PC-9 (cell line): Measurements from ENCODE around the gene PCSK9. TPM values are rescaled to one million over a fixed set of nuclear protein-coding genes. Genes with fewer than 3 reads are reported as not detected.

Experiments
- BruUV-seq: library from RNA; stranded (reverse); fragments of 400-500 nt; replicated peaks from 2 replicates; lab custom pipeline; 2021; lab: Mats Ljungman, UMichigan
- CTCF ChIA-PET: fragments of 300-600 bp; sonication (Branson Sonifier 250); formaldehyde crosslinking; loops from one replicate; lab custom pipeline; 2022; ENCODE audit warnings: antibody characterized with exemption; lab: Charles Lee
- POLR2A ChIA-PET: fragments of 300-600 bp; sonication (Branson Sonifier 250); formaldehyde crosslinking; loops from one replicate; lab custom pipeline; 2022; ENCODE audit warnings: antibody characterized with exemption; ENCODE audit not compliant: unreplicated experiment; lab: Charles Lee
- DNase-seq, 2 experiments: peaks; one replicate each; pipeline versions ENCODE4 v3.0.0 to v3.0.0-alpha.2; 2015 to 2022; ENCODE audit warnings: mixed read lengths in 1 of 2
- H2AFZ ChIP-seq: fragments of 200-600 bp; sonication (generic); 2 replicates; pipeline ENCODE4 v1.8.1; 2017; ENCODE audit warnings: antibody characterized with exemption
- H3F3A ChIP-seq: fragments of 200-600 bp; sonication (generic); 2 replicates; pipeline ENCODE4 v1.8.1; 2017; ENCODE audit warnings: antibody characterized with exemption, mild to moderate bottlenecking, low read depth; ENCODE audit not compliant: insufficient read depth
- H3K27ac ChIP-seq: fragments of 200-600 bp; sonication (generic); 2 replicates; pipeline ENCODE4 v1.6.1; 2016; ENCODE audit warnings: mixed run types
- H3K27me3 ChIP-seq: fragments of 200-600 bp; sonication (generic); 2 replicates; pipeline ENCODE4 v1.6.1; 2016; ENCODE audit warnings: low read depth, mixed run types; ENCODE audit not compliant: insufficient read depth
- H3K36me3 ChIP-seq: fragments of 200-600 bp; sonication (generic); 2 replicates; pipeline ENCODE4 v1.6.1; 2016; ENCODE audit warnings: low read depth, mixed run types
- H3K4me1 ChIP-seq: fragments of 200-600 bp; sonication (generic); replicated peaks from 2 replicates; pipeline ENCODE4 v1.6.1; 2016; ENCODE audit warnings: mixed run types; ENCODE audit not compliant: insufficient read depth
- H3K4me2 ChIP-seq: fragments of 200-600 bp; sonication (generic); 2 replicates; pipeline ENCODE4 v1.6.1; 2017; ENCODE audit warnings: mixed run types
- H3K4me3 ChIP-seq: fragments of 200-600 bp; sonication (generic); 2 replicates; pipeline ENCODE4 v1.6.1; 2016; ENCODE audit warnings: mixed run types
- H3K79me2 ChIP-seq: fragments of 200-600 bp; sonication (generic); 2 replicates; pipeline ENCODE4 v1.6.1; 2017; ENCODE audit warnings: low read depth, mixed run types
- H3K9me2 ChIP-seq: fragments of 200-600 bp; sonication (generic); 2 replicates; pipeline ENCODE4 v1.8.1; 2017; ENCODE audit warnings: mild to moderate bottlenecking; ENCODE audit not compliant: insufficient read depth
- H3K9me3 ChIP-seq: fragments of 200-600 bp; sonication (generic); 2 replicates; pipeline ENCODE4 v1.8.1; 2016; ENCODE audit warnings: low read depth; ENCODE audit not compliant: insufficient read depth
- H4K20me1 ChIP-seq: fragments of 200-600 bp; sonication (generic); 2 replicates; pipeline ENCODE4 v1.8.1; 2017; ENCODE audit not compliant: insufficient read depth
- EZH2 ChIP-seq: fragments of 200-600 bp; sonication (generic); IDR thresholded peaks from 2 replicates; pipeline ENCODE4 v1.8.0; 2017; ENCODE audit warnings: antibody characterized with exemption, low read depth
- intact Hi-C: fragments of 100-400 bp; cut with micrococcal nuclease; formaldehyde crosslinking; loops from one replicate; pipeline ENCODE4 v1.10.0; 2022; ENCODE audit not compliant: unreplicated experiment
- total RNA-seq: library from RNA; stranded (reverse); gene quantifications from 2 replicates; pipeline ENCODE4 v1.2.3, GENCODE V29; 2021
- TF ChIP-seq, protein P1 (sequence below): fragments of 200-600 bp; sonication (generic); conservative IDR thresholded peaks from 2 replicates; pipeline ENCODE4 v1.6.1; 2017; ENCODE audit warnings: mixed run types, antibody characterized with exemption, mild to moderate bottlenecking, moderate library complexity

Gene PCSK9
- total RNA-seq, 1 experiment from 2014 or later = 133 TPM

DNA sequence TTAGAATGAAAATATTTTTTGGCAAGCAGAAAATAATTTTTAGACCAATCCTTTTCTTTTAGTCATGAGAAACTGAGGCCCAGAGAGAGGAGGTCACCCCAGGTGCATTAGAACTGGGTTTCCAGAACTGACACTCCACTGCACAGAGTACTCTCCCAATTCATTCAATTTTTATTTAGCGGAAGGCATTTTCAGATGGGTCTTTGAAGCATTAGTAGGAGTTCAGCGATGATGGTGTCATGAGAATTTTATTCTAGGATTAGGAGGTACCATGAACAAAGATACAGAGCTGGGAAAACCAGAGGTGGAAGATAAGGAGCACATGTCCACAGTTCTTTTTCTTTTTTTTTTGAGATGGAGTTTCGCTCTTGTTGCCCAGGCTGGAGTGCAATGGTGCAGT, 2.3 kb downstream of the PCSK9 start:
- peak overlapping the region; percentile 85; the same call in 1 of the 2 replicates for H3K4me2 ChIP-seq
- no peaks in the 10 kb centered on the region for H3K9me2 ChIP-seq
- intact Hi-C loops = no loop called here
- peaks cover 22% of the 10 kb centered on the region for H3K4me1 ChIP-seq
- no peaks in the 10 kb centered on the region for H3K36me3 ChIP-seq
- H3F3A ChIP-seq = no peaks in the 10 kb centered on the region
- no peak overlapping the region for H2AFZ ChIP-seq
- POLR2A ChIA-PET = no interaction called here
- H3K9me3 ChIP-seq = no peaks in the 10 kb centered on the region
- DNase-seq = no peak
- no peaks in the 10 kb centered on the region for H3K27me3 ChIP-seq
- TF ChIP-seq, protein P1, sequence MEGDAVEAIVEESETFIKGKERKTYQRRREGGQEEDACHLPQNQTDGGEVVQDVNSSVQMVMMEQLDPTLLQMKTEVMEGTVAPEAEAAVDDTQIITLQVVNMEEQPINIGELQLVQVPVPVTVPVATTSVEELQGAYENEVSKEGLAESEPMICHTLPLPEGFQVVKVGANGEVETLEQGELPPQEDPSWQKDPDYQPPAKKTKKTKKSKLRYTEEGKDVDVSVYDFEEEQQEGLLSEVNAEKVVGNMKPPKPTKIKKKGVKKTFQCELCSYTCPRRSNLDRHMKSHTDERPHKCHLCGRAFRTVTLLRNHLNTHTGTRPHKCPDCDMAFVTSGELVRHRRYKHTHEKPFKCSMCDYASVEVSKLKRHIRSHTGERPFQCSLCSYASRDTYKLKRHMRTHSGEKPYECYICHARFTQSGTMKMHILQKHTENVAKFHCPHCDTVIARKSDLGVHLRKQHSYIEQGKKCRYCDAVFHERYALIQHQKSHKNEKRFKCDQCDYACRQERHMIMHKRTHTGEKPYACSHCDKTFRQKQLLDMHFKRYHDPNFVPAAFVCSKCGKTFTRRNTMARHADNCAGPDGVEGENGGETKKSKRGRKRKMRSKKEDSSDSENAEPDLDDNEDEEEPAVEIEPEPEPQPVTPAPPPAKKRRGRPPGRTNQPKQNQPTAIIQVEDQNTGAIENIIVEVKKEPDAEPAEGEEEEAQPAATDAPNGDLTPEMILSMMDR = no peak
- no peak for TF ChIP-seq EZH2
- H3K4me3 ChIP-seq = no peak overlapping the region
- no peaks in the 10 kb centered on the region for H4K20me1 ChIP-seq
- CTCF ChIA-PET = no interaction called here
- no peak overlapping the region for H3K27ac ChIP-seq
- peaks cover 17% of the 10 kb centered on the region for H3K79me2 ChIP-seq
- no TSS peak for BruUV-seq

DNA sequence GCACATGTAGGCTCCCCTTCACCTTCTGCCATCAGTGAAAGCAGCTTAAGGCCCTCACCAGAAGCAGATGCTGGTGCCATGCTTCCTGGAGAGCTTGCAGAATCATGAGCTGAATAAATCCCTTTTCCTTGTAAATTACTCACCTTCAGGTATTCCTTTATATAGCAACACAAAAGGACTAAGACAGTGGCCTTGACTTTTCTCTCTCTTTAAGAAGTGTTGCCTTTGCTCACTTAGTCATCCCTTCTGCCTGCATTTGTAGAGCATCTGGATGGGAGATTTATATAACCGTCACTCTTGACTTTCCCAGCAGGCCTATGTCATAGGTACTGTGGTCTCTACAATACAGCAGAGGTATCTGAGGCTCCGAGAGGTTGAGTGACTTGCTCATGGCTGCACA, 3.7 kb downstream of the PCSK9 start:
- H3K4me2 ChIP-seq = no peak overlapping the region
- H3K36me3 ChIP-seq = no peaks in the 10 kb centered on the region; the same call in 1 of the 2 replicates
- H3F3A ChIP-seq = no peaks in the 10 kb centered on the region
- intact Hi-C loops = no loop called here
- H3K79me2 ChIP-seq = peaks cover 17% of the 10 kb centered on the region
- no TSS peak for BruUV-seq
- no peak for DNase-seq
- H3K27ac ChIP-seq = no peak overlapping the region
- peaks cover 22% of the 10 kb centered on the region for H3K4me1 ChIP-seq
- ChIA-PET POLR2A (no interaction called here), CTCF (no interaction called here)
- H3K27me3 ChIP-seq = no peaks in the 10 kb centered on the region
- H3K9me3 ChIP-seq = no peaks in the 10 kb centered on the region
- H2AFZ ChIP-seq = no peak overlapping the region
- TF ChIP-seq, protein P1 = no peak
- TF ChIP-seq EZH2 = no peak
- no peak overlapping the region for H3K4me3 ChIP-seq
- no peaks in the 10 kb centered on the region for H3K9me2 ChIP-seq
- no peaks in the 10 kb centered on the region for H4K20me1 ChIP-seq

DNA sequence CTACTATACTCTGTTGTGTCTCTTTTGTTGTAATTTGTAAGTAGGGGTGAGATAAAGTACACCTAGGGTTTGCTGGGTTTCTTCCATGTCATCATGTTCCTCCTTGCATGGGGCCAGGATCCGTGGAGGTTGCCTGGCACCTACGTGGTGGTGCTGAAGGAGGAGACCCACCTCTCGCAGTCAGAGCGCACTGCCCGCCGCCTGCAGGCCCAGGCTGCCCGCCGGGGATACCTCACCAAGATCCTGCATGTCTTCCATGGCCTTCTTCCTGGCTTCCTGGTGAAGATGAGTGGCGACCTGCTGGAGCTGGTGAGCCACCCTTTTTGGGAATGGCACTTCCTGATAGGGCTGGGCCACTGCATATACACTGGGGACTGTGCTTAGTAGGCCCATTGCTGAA, 4.4 kb downstream of the PCSK9 start:
- POLR2A ChIA-PET = no interaction called here
- Histone ChIP-seq H3K27me3 (no peaks in the 10 kb centered on the region), H4K20me1 (no peaks in the 10 kb centered on the region), H3K4me3 (no peak overlapping the region), H3K36me3 (no peaks in the 10 kb centered on the region; the same call in 1 of the 2 replicates), H3K27ac (no peak overlapping the region), H3F3A (no peaks in the 10 kb centered on the region), H3K4me1 (peaks cover 17% of the 10 kb centered on the region), H2AFZ (no peak overlapping the region), H3K9me3 (no peaks in the 10 kb centered on the region), H3K9me2 (no peaks in the 10 kb centered on the region), H3K4me2 (no peak overlapping the region), H3K79me2 (peaks cover 17% of the 10 kb centered on the region)
- intact Hi-C loops = no loop called here
- CTCF ChIA-PET = no interaction called here
- TF ChIP-seq, protein P1 = no peak
- TF ChIP-seq EZH2 = no peak
- no peak for DNase-seq
- no TSS peak for BruUV-seq
